HepG2 (cell line): ENCODE measurements around the gene COMMD3. TPM values are rescaled to one million over a fixed set of nuclear protein-coding genes. Genes with fewer than 3 reads are reported as not detected.
A peak's percentile ranks its signal among the peaks of the same experiment; 100 is the strongest.

Experiments used
- DMTF1 ChIP-seq: sonication (generic); formaldehyde crosslinking; IDR thresholded peaks from 2 replicates; pipeline ENCODE4 v1.4.0; 2020; ENCODE audit warnings: mild to moderate bottlenecking, missing genetic modification reagents
- E2F5 ChIP-seq: sonication (generic); formaldehyde crosslinking; conservative IDR thresholded peaks from 2 replicates; pipeline ENCODE4 v1.4.0; 2020; ENCODE audit warnings: missing genetic modification reagents
- KLF15 ChIP-seq: sonication (generic); formaldehyde crosslinking; IDR thresholded peaks from 2 replicates; pipeline ENCODE4 v1.8.1; 2023; ENCODE audit warnings: borderline replicate concordance, mild to moderate bottlenecking, inconsistent platforms, missing genetic modification reagents, mixed read lengths
- NFYC ChIP-seq: IDR thresholded peaks from 2 replicates; pipeline ENCODE4 v1.6.1; 2016; ENCODE audit warnings: missing genetic modification reagents, missing compliant biosample characterization
- NR1H2 ChIP-seq: sonication (generic); formaldehyde crosslinking; IDR thresholded peaks from 2 replicates; pipeline ENCODE4 v1.8.1; 2022; ENCODE audit warnings: low read depth, missing genetic modification reagents, borderline replicate concordance
- POLR2AphosphoS5 ChIP-seq: IDR thresholded peaks from 2 replicates; pipeline ENCODE4 v1.6.1; 2012; ENCODE audit warnings: low read depth, low read length
- RBFOX2 ChIP-seq: fragments of 200-400 bp; formaldehyde crosslinking; IDR thresholded peaks from 2 replicates; pipeline ENCODE4 v1.6.1; 2017; ENCODE audit warnings: low read depth, mild to moderate bottlenecking, low read length
- REL ChIP-seq: sonication (generic); formaldehyde crosslinking; conservative IDR thresholded peaks from 2 replicates; pipeline ENCODE4 v1.8.0; 2022; ENCODE audit warnings: mild to moderate bottlenecking, missing genetic modification reagents, moderate library complexity
- ZFP36L2 ChIP-seq: sonication (generic); formaldehyde crosslinking; IDR thresholded peaks from 2 replicates; pipeline ENCODE4 v1.4.0; 2020; ENCODE audit warnings: missing genetic modification reagents
- ZNF224 ChIP-seq: sonication (generic); formaldehyde crosslinking; IDR thresholded peaks from 2 replicates; pipeline ENCODE4 v1.5.0; 2020; ENCODE audit warnings: mild to moderate bottlenecking, missing genetic modification reagents
- ZNF275 ChIP-seq: sonication (generic); formaldehyde crosslinking; IDR thresholded peaks from 2 replicates; pipeline ENCODE4 v1.8.0; 2022; ENCODE audit warnings: missing genetic modification reagents, mild to moderate bottlenecking, inconsistent platforms, borderline replicate concordance
- ZNF362 ChIP-seq: sonication (generic); formaldehyde crosslinking; IDR thresholded peaks from 2 replicates; pipeline ENCODE4 v1.4.0; 2020; ENCODE audit warnings: missing genetic modification reagents, mild to moderate bottlenecking, borderline replicate concordance
- ZNF547 ChIP-seq: sonication (generic); formaldehyde crosslinking; IDR thresholded peaks from 2 replicates; pipeline ENCODE4 v1.5.1; 2020; ENCODE audit warnings: mild to moderate bottlenecking, missing genetic modification reagents
- ZNF556 ChIP-seq: sonication (generic); formaldehyde crosslinking; IDR thresholded peaks from 2 replicates; pipeline ENCODE4 v1.4.0; 2020; ENCODE audit warnings: mild to moderate bottlenecking, missing genetic modification reagents, borderline replicate concordance
- ZNF569 ChIP-seq: sonication (generic); formaldehyde crosslinking; IDR thresholded peaks from 2 replicates; pipeline ENCODE4 v1.5.0; 2020; ENCODE audit warnings: mild to moderate bottlenecking, missing genetic modification reagents, moderate library complexity, borderline replicate concordance
- ZNF639 ChIP-seq: conservative IDR thresholded peaks from 2 replicates; pipeline ENCODE4 v1.6.1; 2018; ENCODE audit warnings: missing genetic modification reagents
- ZNF710 ChIP-seq: sonication (generic); formaldehyde crosslinking; IDR thresholded peaks from 2 replicates; pipeline ENCODE4 v1.5.0; 2020; ENCODE audit warnings: mild to moderate bottlenecking, missing genetic modification reagents, borderline replicate concordance
- ZNF790 ChIP-seq: sonication (generic); formaldehyde crosslinking; IDR thresholded peaks from 2 replicates; pipeline ENCODE4 v1.8.0; 2022; ENCODE audit warnings: missing genetic modification reagents, mild to moderate bottlenecking, borderline replicate concordance
- polyA plus RNA-seq, 8 experiments: library from polyadenylated mRNA; depleted of rRNA in 3 of 8; stranded (reverse) in 7 of 8; unstranded in 1 of 8; fragments of >200 nt; fragmentation: Illumina TruSeq in 4 of 8; extraction: Trizol in 4 of 8; gene quantifications; 2 replicates each; pipeline versions ENCODE4 v1.2.1 to v1.2.3, GENCODE V29; 2011 to 2016; ENCODE audit warnings: low read depth in 4 of 8, missing spikeins in 1 of 8, mixed read lengths in 1 of 8; ENCODE audit not compliant: insufficient read depth in 1 of 8
- total RNA-seq, 5 experiments: library from RNA; depleted of rRNA; stranded (reverse); fragments of >200 nt; fragmentation: Illumina TruSeq; extraction: Trizol; gene quantifications; 2 replicates each; pipeline ENCODE4 v1.2.3, GENCODE V29; 2016; ENCODE audit warnings: low read depth in 1 of 5

Gene COMMD3
- total and polyA plus RNA-seq, 2 of the 13 experiments (the other 11 are each of a cell fraction or from before 2014, with no cell fraction given): 38.7 to 54.4 TPM

GRCh38 chr10:22316286-22317075 lies at the start of gene COMMD3 (continued):
- TF ChIP-seq ZNF224 (CRISPR knock-in tag): peak; percentile 84; the same call in 1 of the 2 replicates
- TF ChIP-seq REL (CRISPR knock-in tag): 0 out of 2 replicates have a peak, but pooled peaks have one; percentile 33
- TF ChIP-seq DMTF1: no peak
- TF ChIP-seq ZNF569 (CRISPR knock-in tag): no peak
- peak; percentile 87 for TF ChIP-seq RBFOX2
- no peak; the same call in 1 of the 2 replicates for TF ChIP-seq NR1H2 (CRISPR knock-in tag)
- no peak for TF ChIP-seq ZFP36L2 (CRISPR knock-in tag)
- peak; percentile 16; the same call in 1 of the 2 replicates for TF ChIP-seq NFYC (CRISPR knock-in tag)
- peak; percentile 83 for TF ChIP-seq POLR2AphosphoS5
- TF ChIP-seq ZNF547: peak; percentile 79; the same call in 1 of the 2 replicates
- TF ChIP-seq ZNF362 (CRISPR knock-in tag): 0 out of 2 replicates have a peak, but pooled peaks have one; percentile 20
- TF ChIP-seq ZNF710 (CRISPR knock-in tag): 0 out of 2 replicates have a peak, but pooled peaks have one; percentile 28
- no peak for TF ChIP-seq ZNF556 (CRISPR knock-in tag)
- TF ChIP-seq ZNF790 (CRISPR knock-in tag): peak; percentile 81; the same call in 1 of the 2 replicates
- TF ChIP-seq ZNF639 (CRISPR knock-in tag): 0 out of 2 replicates have a peak, but pooled peaks have one; percentile 33
- no peak for TF ChIP-seq ZNF275
- TF ChIP-seq E2F5 (CRISPR knock-in tag): no peak
- no peak for TF ChIP-seq KLF15 (CRISPR knock-in tag)
